ENCODE measurements around the gene LRRC23. TPM values are rescaled to one million over a fixed set of nuclear protein-coding genes. Genes with fewer than 3 reads are reported as not detected.
"Not testable (repeated sequence)": the region's sequence is repeated elsewhere in the genome, so short reads cannot be mapped to it uniquely, and the experiment has no call there.

Gene LRRC23
- polyA plus RNA-seq, 1 donor (not counting 4 experiments of a cell fraction or from before 2014, with no cell fraction given): 7.1 TPM

GRCh38 chr12:6890789-6891645, 13.6 kb upstream of the LRRC23 start:
- DNase-seq (ENCODE audit: low read depth, low spot score) (no peak), FAIRE-seq (peak; percentile 48)
- H3K36me3 ChIP-seq (ENCODE audit: control insufficient read depth in 2 of 2, extremely low read depth in 1 of 2, insufficient read depth in 2 of 2, low read length in 2 of 2): no peaks in the 10 kb centered on the region
- peak overlapping the region; percentile 89 for H3K9ac ChIP-seq (ENCODE audit: control insufficient read depth, extremely low read depth, insufficient read depth, low read length)
- peak overlapping the region; percentile 85 for H3K27ac ChIP-seq (ENCODE audit: control insufficient read depth, insufficient read depth, low read length)
- H3K79me2 ChIP-seq (ENCODE audit: control insufficient read depth, insufficient read depth, low read length): no peaks in the 10 kb centered on the region
- TF ChIP-seq CTCF (optimal IDR thresholded peaks at IDR 0.05 in 1 of 3, IDR thresholded peaks at IDR 0.05 in 1 of 3, conservative IDR thresholded peaks at IDR 0.05 in 1 of 3; ENCODE audit: extremely low read depth in 1 of 3, insufficient read depth in 2 of 3, low read length in 3 of 3) (peak; percentile 67 to 79 (median 70)), EZH2 (IDR thresholded peaks at IDR 0.05; ENCODE audit: low read length) (no peak)
- H3K4me2 ChIP-seq (ENCODE audit: control insufficient read depth, extremely low read depth, insufficient read depth, low read depth, low read length): peak overlapping the region; percentile 99
- dilution Hi-C loops (cut with MboI; ENCODE audit: extremely low pct_ligation_motif_present, low sequenced_read_pairs): no loop called here
- peaks cover 10% of the 10 kb centered on the region for H3K4me1 ChIP-seq (ENCODE audit: control insufficient read depth, extremely low read depth, insufficient read depth, low read length)
- peak overlapping the region; percentile 40 to 81 (median 79) for H3K4me3 ChIP-seq (ENCODE audit: control insufficient read depth in 2 of 3, extremely low read depth in 1 of 3, insufficient read depth in 2 of 3, low read depth in 1 of 3, low read length in 3 of 3)
- H4K20me1 ChIP-seq (ENCODE audit: control insufficient read depth, extremely low read depth, insufficient read depth, low read length): no peaks in the 10 kb centered on the region
- peak overlapping the region; percentile 95 for H2AFZ ChIP-seq (ENCODE audit: control insufficient read depth, low read length)
- H3K9me1 ChIP-seq (ENCODE audit: control insufficient read depth, extremely low read depth, insufficient read depth, low read length): no peaks in the 10 kb centered on the region
- no peaks in the 10 kb centered on the region for H3K27me3 ChIP-seq (ENCODE audit: control insufficient read depth, extremely low read depth, insufficient read depth, low read length)
- no peaks in the 10 kb centered on the region for H3K9me3 ChIP-seq (ENCODE audit: control insufficient read depth, low read depth, low read length)

- H4K20me1 ChIP-seq (ENCODE audit: control insufficient read depth, extremely low read depth, insufficient read depth, low read length): no peaks in the 10 kb centered on the region
- dilution Hi-C loops (cut with MboI; ENCODE audit: extremely low pct_ligation_motif_present, low sequenced_read_pairs): no loop called here
- FAIRE-seq: no peak
- H3K9me3 ChIP-seq (ENCODE audit: control insufficient read depth, low read depth, low read length): no peaks in the 10 kb centered on the region
- no peak for DNase-seq (ENCODE audit: low read depth, low spot score)
- peak overlapping the region; percentile 89 for H3K9ac ChIP-seq (ENCODE audit: control insufficient read depth, extremely low read depth, insufficient read depth, low read length)
- peak overlapping the region; percentile 99 for H3K4me2 ChIP-seq (ENCODE audit: control insufficient read depth, extremely low read depth, insufficient read depth, low read depth, low read length)
- H3K27ac ChIP-seq (ENCODE audit: control insufficient read depth, insufficient read depth, low read length): peak overlapping the region; percentile 85
- no peaks in the 10 kb centered on the region for H3K9me1 ChIP-seq (ENCODE audit: control insufficient read depth, extremely low read depth, insufficient read depth, low read length)
- no peaks in the 10 kb centered on the region for H3K36me3 ChIP-seq (ENCODE audit: control insufficient read depth in 2 of 2, extremely low read depth in 1 of 2, insufficient read depth in 2 of 2, low read length in 2 of 2)
- H3K79me2 ChIP-seq (ENCODE audit: control insufficient read depth, insufficient read depth, low read length): no peaks in the 10 kb centered on the region
- no peaks in the 10 kb centered on the region for H3K27me3 ChIP-seq (ENCODE audit: control insufficient read depth, extremely low read depth, insufficient read depth, low read length)
- peak overlapping the region; percentile 40 to 81 (median 79) for H3K4me3 ChIP-seq (ENCODE audit: control insufficient read depth in 2 of 3, extremely low read depth in 1 of 3, insufficient read depth in 2 of 3, low read depth in 1 of 3, low read length in 3 of 3)
- peaks cover 10% of the 10 kb centered on the region for H3K4me1 ChIP-seq (ENCODE audit: control insufficient read depth, extremely low read depth, insufficient read depth, low read length)
- peak overlapping the region; percentile 95 for H2AFZ ChIP-seq (ENCODE audit: control insufficient read depth, low read length)
- TF ChIP-seq EZH2 (IDR thresholded peaks at IDR 0.05; ENCODE audit: low read length): no peak
- TF ChIP-seq CTCF (optimal IDR thresholded peaks at IDR 0.05 in 1 of 3, IDR thresholded peaks at IDR 0.05 in 1 of 3, conservative IDR thresholded peaks at IDR 0.05 in 1 of 3; ENCODE audit: extremely low read depth in 1 of 3, insufficient read depth in 2 of 3, low read length in 3 of 3): no peak
Observed at GRCh38 chr12:6891646-6892001, 13.0 kb upstream of the LRRC23 start.

- FAIRE-seq; H3K9me3 ChIP-seq (ENCODE audit: control insufficient read depth, low read depth, low read length); H3K27ac ChIP-seq (ENCODE audit: control insufficient read depth, insufficient read depth, low read length); dilution Hi-C loops (cut with MboI; ENCODE audit: extremely low pct_ligation_motif_present, low sequenced_read_pairs); H3K4me2 ChIP-seq (ENCODE audit: control insufficient read depth, extremely low read depth, insufficient read depth, low read depth, low read length); H4K20me1 ChIP-seq (ENCODE audit: control insufficient read depth, extremely low read depth, insufficient read depth, low read length); H3K9me1 ChIP-seq (ENCODE audit: control insufficient read depth, extremely low read depth, insufficient read depth, low read length); H3K79me2 ChIP-seq (ENCODE audit: control insufficient read depth, insufficient read depth, low read length); H2AFZ ChIP-seq (ENCODE audit: control insufficient read depth, low read length); DNase-seq (ENCODE audit: low read depth, low spot score); H3K27me3 ChIP-seq (ENCODE audit: control insufficient read depth, extremely low read depth, insufficient read depth, low read length); H3K9ac ChIP-seq (ENCODE audit: control insufficient read depth, extremely low read depth, insufficient read depth, low read length); H3K4me3 ChIP-seq (ENCODE audit: control insufficient read depth in 2 of 3, extremely low read depth in 1 of 3, insufficient read depth in 2 of 3, low read depth in 1 of 3, low read length in 3 of 3); H3K36me3 ChIP-seq (ENCODE audit: control insufficient read depth in 2 of 2, extremely low read depth in 1 of 2, insufficient read depth in 2 of 2, low read length in 2 of 2): not testable (repeated sequence)
- H3K4me1 ChIP-seq (ENCODE audit: control insufficient read depth, extremely low read depth, insufficient read depth, low read length): peaks cover 10% of the 10 kb centered on the region
Observed at GRCh38 chr12:6892683-6893082, 11.9 kb upstream of the LRRC23 start.
